ENCODE results near the gene SORL1. TPM values are rescaled to one million over a fixed set of nuclear protein-coding genes. Genes with fewer than 3 reads are reported as not detected.
A peak's percentile ranks its signal among the peaks of the same experiment; 100 is the strongest.

SORL1 gene
- total RNA-seq, 1 experiment from 2014 or later = 68.3 TPM

DNA sequence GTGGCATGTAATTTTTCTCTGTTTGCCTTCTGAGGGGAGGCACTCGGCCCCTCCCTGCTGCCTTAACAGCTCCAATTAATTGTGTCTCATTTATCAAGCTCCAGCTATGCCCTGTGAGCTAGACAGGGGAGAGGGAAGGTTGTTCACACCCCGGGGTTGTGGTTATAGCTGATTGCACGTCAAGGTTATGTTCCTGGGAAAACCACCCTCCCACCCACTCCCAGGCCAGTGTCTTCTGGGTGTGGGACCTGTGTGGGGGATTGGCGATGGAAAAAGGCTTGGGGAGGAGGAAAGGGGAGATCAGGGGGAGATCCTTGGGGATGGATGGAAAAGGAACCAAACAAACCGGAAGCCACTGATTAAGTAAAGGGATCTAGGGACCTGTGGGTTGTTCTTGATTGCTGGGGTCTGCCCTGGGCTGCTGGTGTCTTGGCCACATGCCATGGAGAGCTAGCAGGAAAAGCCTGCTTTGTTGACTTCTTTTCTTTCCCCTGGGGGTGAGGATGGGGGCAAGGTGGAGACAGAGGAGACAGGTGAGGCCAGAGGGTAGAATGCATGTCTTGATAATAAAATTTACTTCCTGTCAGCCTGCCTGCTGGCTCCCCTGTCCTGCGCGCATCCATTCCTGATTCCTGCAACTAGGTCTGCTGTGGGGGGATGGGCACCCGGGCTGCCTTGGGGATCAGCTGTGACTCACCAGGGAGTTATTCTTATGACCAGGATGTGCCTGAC, 14.1 kb downstream of the SORL1 start:
- no peak overlapping the region for H4K8ac ChIP-seq (replicated peaks; ENCODE audit: insufficient read length, low read depth, low read length)
- H4K5ac ChIP-seq (ENCODE audit: insufficient read length, low read depth, low read length) = no peak overlapping the region
- H2BK20ac ChIP-seq (ENCODE audit: low read depth, low read length, poor library complexity, severe bottlenecking) = no peak overlapping the region
- no peak overlapping the region for H2AFZ ChIP-seq (ENCODE audit: low read length)
- H2AK5ac ChIP-seq (ENCODE audit: insufficient read length, low read length) = no peak overlapping the region
- peak overlapping the region; percentile 21 for H3K4me2 ChIP-seq (ENCODE audit: insufficient read depth, insufficient read length, low read length)
- H3K79me1 ChIP-seq (ENCODE audit: insufficient read depth, low read depth, low read length, poor library complexity, severe bottlenecking) = peaks cover 7% of the 10 kb centered on the region
- H3K4ac ChIP-seq (ENCODE audit: low read depth, low read length) = no peak overlapping the region
- peak; percentile 92 for DNase-seq
- TF ChIP-seq CTCF (conservative IDR thresholded peaks at IDR 0.05) = no peak
- Mint-ChIP-seq H3K36me3 (ENCODE audit: insufficient read depth in 1 of 3, low read depth in 3 of 3) (peaks cover 11 to 24% (median 16%) of the 10 kb centered on the region in 3 experiments; a peak in 6 of 7 replicates), H3K4me3 (peak overlapping the region; percentile 34 to 53; a peak in 4 of 5 replicates), H3K27me3 (ENCODE audit: low read depth) (no peaks in the 10 kb centered on the region), H3K9me3 (no peaks in the 10 kb centered on the region), H3K27ac (peak overlapping the region; percentile 93 to 98 (median 98)), H3K4me1 (peaks cover 75 to 79% of the 10 kb centered on the region in 2 experiments)
- no peaks in the 10 kb centered on the region for H3K27me3 ChIP-seq (ENCODE audit: insufficient read depth, low read length)
- no peak overlapping the region for H3K9ac ChIP-seq (ENCODE audit: extremely low read depth, insufficient read length, low read length)
- no peak overlapping the region for H3K27ac ChIP-seq (ENCODE audit: insufficient read length, low read depth, low read length)
- peaks cover 32% of the 10 kb centered on the region; the same call in 1 of the 2 replicates for H3K4me1 ChIP-seq (ENCODE audit: insufficient read depth, low read length)
- H4K20me1 ChIP-seq (ENCODE audit: control insufficient read depth, insufficient read depth, insufficient read length) = no peaks in the 10 kb centered on the region
- no peaks in the 10 kb centered on the region for H3K9me3 ChIP-seq (ENCODE audit: control insufficient read depth, low read depth, low read length)
- no peak overlapping the region for H2BK5ac ChIP-seq (ENCODE audit: insufficient read length, low read length)
- H2BK15ac ChIP-seq (ENCODE audit: low read depth, low read length) = no peak overlapping the region
- no peak overlapping the region for H3K23ac ChIP-seq (ENCODE audit: insufficient read length, low read depth, low read length)
- H3K56ac ChIP-seq (ENCODE audit: insufficient read length, low read depth, low read length) = no peak overlapping the region
- no peaks in the 10 kb centered on the region for H3K23me2 ChIP-seq (ENCODE audit: insufficient read length, low read depth, low read length, poor library complexity, severe bottlenecking)
- no peak overlapping the region for H2BK12ac ChIP-seq (ENCODE audit: insufficient read length, low read depth, low read length)
- no peak overlapping the region for H2BK120ac ChIP-seq (ENCODE audit: low read depth, low read length, poor library complexity, severe bottlenecking)
- H3T11ph ChIP-seq (ENCODE audit: low read length) = no peak overlapping the region
- WGBS (ENCODE audit: extremely low coverage, insufficient read length, low lambda C conversion rate) = no CpG with 5 or more reads among the region's 8 CpGs
- H3K14ac ChIP-seq (ENCODE audit: insufficient read depth, low read length) = no peak overlapping the region
- no peak overlapping the region for H3K18ac ChIP-seq (ENCODE audit: insufficient read length, low read depth, low read length)
- H3K79me2 ChIP-seq (ENCODE audit: insufficient read depth, low read length) = peaks cover 11% of the 10 kb centered on the region; the same call in 1 of the 2 replicates
- no peak overlapping the region for H4K91ac ChIP-seq (ENCODE audit: insufficient read length, low read depth, low read length)

Measured in H9 (cell line).